AG09319 (cell line): Measurements from ENCODE around the gene OTOS.

Experiments
- DNase-seq: peaks from one replicate; pipeline ENCODE4 v3.0.0-alpha.2; 2010; ENCODE audit warnings: low read depth; ENCODE audit errors: extremely low read depth
- CTCF ChIP-seq: IDR thresholded peaks from 2 replicates; pipeline ENCODE4 v1.5.1; 2011; ENCODE audit warnings: low read depth, mild to moderate bottlenecking, inconsistent platforms, low read length, moderate library complexity

The OTOS gene

GRCh38 chr2:240170883-240171282 is 30.4 kb upstream of the OTOS start:
- DNase-seq = no peak
- no peak for TF ChIP-seq CTCF

GRCh38 chr2:240170354-240170735 is 29.9 kb upstream of the OTOS start:
- no peak for TF ChIP-seq CTCF
- DNase-seq = no peak

DNA sequence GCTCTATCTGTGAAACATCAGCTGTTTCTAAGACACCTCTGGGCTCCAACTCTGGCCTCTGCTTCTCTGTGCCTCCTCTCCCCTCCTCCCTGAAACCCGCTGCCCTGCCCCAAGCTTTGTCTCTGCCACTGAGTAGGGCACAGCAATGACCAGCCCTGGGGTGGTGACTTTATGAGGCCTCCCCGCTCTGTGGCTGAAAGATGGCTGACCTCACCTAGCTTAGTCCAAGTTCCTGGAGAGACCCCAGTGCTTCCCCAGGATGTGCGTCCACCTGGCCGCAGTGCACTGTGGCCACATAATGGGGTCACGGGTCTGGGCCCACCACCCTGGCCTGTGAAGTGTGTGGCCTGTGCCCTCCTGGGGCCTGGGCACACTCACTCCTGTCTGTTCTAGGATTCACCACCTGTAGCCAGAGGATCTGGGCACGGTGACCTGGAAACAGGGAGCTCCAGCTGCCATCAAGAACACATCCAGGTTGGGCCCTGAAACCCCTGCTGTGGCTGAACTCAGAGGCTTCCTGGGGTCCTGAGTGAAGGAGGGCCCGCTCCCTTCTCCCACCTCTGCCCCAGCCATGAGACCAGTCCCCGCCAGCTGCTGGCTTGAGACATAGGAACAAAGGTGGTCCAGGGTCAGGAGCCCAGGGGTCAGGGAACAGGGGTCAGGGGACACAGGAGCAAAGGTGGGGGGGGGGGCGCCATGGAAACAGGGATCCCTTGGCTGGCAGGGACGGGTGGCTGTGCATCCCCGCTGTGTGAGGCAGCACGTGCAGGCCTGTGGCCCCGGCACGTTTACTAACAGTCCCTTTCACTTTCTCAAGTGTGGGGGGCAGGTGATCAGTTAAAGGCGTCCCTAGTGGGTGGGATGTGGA is 29.3 kb upstream of the OTOS start:
- no peak for DNase-seq
- TF ChIP-seq CTCF = no peak

GRCh38 chr2:240168546-240169361 is 28.3 kb upstream of the OTOS start:
- no peak for TF ChIP-seq CTCF
- no peak for DNase-seq

- no peak for DNase-seq
- no peak for TF ChIP-seq CTCF
These were observed 27.6 kb upstream of the OTOS start for GRCh38 chr2:240168041-240168440.

- TF ChIP-seq CTCF = no peak
- DNase-seq = no peak
These were observed 27.1 kb upstream of the OTOS start for GRCh38 chr2:240167588-240167880.
